Epidermal melanocyte (primary cell): ENCODE data around the gene CDC25B.
"Not testable (repeated sequence)": the region's sequence is repeated elsewhere in the genome, so short reads cannot be mapped to it uniquely, and the experiment has no call there.

Experiments used
- DNase-seq: peaks from one replicate; pipeline ENCODE4 v3.0.0; 2011; ENCODE audit warnings: low spot score; ENCODE audit not compliant: insufficient read length

CDC25B gene

DNA sequence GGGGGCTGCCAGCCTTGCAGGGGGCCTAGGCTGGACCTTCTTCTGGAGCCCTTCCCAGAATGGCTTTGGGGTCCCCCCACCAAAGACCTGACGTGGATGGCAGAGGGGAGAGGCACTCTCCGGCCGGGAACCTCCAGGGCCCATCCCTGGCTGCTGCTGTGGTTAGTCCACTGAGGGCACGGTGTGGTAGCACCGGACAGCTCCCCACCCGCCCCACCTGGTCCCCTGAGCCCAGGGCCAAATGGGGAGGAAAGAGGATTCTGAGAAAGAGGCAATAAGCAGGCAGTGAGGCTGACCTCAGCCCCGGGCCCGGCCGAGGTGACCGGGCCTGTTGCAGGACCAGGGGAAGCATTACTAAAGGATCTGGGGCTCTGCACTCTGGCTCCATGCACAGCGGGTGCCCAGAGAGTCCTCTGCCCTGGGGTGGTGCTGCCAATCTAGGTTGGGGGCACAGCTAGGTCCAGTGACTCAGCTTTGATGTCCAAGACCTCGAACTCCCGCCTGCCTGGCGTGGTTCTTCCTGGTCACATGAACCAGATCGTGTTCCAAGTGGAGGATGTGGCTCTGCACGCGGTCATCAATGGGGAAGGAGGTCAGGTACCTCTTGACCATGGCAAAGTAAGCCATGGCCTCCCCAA, 11.8 kb upstream of the CDC25B start:
- no peak for DNase-seq

DNA sequence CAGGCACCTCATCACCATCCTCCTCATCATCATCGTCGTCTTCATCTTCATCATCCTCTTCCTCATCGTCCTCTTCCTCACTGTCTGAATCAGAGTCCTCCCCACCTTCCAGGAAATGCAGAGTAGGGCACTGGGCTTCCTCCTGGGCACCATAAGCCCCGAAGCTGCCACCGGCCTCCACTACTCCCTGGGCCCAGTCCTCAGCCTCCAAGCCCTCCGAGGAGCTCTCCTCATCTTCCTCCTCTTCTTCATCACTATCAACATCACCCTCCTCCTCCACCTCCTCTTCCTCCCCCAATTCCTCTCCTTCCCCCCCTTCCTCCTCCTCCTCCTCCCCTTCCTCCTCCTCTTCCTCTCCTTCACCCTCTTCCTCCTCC, 11.3 kb upstream of the CDC25B start:
- DNase-seq, result no peak

DNA sequence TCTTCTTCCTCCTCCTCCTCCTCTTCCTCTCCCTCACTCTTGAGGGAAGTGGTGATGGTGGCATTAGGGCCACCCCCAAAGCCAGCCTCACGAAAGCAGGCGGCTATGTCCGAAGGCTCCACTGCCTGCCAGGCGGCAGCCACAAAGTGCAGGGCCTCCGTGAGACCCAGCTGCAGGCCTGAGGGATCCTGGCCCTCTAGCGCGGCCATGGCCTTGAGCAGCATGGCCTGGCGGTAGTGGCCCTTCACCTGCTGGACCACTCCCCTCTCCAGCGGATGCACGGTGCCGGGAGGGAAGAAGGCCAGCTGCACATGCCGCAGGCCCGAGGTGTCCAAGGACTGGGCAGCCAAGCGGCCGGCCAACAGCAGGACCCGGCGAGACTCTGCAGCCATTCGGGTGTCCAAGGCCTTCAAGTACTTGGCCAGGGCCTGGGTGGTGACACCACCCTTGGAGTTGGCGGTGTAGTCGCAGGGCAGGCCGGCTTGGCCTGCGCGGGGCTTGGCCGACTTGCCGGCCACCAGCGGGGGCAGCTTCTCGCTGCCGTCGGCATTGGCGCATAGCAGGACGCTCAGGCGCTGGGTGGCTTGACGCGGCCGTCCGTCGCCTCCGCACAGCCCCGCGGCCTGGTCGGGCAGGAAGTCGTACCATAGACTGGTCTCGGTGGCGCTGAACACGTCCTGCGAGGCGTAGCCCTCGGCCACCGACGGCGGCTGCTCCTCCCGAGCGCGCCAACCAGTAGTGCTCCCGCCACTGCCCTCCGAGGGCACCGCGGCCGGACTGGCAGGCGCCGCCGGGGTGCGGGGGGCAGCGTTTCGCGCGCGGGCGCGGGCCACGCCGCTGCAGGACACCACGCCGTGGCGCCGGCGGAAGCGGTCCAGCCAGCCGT, 10.6 kb upstream of the CDC25B start:
- no peak for DNase-seq

DNA sequence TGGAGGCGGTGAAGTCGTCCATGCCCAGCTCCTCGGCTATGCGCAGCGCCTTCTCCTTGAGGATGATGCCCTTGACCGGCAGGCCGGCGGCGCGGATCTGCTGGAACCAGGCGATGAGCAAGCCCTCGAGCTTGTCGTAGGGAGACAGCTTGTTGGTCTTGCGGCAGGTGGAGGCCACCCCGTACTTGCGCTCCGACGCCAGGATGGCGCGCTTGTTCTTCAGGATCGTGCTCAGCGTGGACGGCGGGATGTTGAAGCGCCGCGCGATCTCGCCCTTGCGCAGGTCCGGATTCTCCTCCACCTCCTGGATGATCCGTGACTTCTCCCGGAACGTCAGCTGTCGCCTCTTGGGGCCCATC, 10.0 kb upstream of the CDC25B start:
- no peak for DNase-seq

DNA sequence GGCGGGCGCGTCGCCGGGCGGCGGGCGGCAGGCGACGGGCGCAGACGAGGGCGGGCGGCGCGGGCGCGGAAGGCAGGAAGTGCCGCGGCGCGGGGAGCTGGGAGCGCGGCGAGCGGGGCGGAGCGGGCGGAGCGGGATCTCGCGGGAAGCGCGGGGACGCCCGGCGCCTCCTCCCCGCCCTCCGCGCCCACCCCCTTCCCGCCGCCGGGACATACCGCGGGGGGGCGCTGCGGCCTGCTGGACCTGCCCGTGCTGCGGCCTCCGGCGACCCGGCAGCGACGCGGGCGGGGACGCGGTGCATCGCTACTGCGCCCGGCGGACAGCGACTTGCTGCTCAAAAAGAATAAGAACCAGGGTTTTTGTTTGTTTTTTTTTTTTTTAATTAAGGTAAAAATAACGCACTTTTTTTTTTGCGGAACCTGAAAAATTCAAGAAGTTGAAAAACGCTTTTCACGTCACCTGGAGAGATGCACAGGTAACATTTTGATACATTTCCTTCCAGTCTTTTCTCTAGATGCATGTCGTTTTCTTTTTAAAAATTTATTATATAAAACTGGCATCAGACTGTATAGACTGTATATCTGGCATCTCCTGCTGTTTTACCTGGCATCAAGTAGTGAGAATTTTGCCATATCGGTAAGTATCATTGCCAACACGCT, 9.3 kb upstream of the CDC25B start, which contains the start of gene CENPB:
CENPB (minus strand) TSS at position 76 of the 659 bp plus-strand sequence. CDS start 257 bp downstream, outside the sequence.
- peak; percentile 89 for DNase-seq

DNA sequence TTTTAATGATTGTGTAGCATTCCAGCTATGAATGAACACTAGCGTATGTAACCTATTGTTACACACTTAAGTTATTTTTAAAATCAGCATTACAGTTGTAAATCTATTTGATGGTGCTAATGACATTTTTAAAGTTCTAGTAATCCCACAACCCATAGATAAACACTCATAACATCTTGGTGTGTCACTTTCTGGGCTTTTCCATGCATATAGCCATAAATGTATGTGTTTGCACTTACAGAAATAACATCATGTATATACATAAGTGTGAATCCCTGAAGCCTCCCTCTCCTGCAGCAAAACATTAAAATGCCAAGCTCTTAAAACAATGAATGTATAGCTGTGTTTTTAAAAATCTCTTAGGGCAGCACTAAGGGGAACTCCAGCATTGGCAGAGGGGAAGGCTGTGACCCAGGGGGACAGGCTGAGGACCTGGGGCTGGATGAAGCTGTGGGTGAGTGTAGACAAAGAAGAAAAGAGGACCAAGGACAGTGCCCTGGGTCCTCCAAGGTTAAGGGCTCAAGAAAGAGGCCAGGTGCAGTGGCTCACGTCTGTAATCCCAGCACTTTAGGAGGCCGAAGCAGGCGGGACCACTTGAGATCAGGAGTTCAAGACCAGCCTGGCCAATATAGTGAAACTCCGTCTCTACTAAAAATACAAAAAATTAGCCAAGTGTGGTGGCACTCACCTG, 8.6 kb upstream of the CDC25B start:
- no peak for DNase-seq

DNA sequence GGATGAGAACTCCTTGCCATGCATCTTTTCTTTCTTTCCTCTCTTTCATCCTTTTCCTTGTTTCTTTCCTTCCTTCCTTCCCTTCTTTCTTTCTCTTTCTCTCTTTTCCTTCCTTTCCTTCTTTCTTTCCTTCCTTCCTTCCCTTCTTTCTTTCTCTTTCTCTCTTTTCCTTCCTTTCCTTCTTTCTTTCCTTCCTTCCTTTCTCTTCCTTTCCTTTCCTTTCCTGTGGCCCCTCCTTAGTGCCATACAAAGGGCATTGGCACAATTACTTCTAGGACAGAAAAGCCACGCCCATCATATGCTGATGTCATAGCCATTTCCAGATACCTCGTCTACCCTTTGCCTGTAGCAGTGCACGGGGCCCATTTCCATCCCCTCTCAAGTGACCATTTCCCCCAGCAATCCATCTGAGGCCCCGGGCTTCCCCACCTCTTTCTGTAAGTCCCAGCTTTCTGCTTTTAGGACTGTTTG, 7.4 kb upstream of the CDC25B start:
- DNase-seq, result no peak

DNA sequence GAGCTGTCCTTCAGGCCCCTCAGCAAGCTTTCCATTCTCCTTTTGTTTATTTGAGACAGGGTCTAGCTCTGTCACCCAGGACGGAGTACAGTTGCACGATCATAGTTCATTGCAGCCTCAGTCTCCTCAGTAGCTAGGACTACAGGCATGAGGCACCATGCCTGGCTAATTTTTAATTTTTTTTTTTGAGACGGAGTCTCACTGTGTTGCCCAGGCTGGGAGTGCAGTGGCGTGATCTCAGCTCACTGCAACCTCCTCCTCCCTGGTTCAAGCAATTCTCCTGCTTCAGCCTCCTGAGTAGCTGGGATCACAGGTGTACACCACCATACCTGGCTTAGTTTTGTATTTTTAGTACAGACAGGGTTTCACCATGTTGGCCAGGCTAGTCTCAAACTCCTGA, 6.9 kb upstream of the CDC25B start:
- not testable (repeated sequence) for DNase-seq

DNA sequence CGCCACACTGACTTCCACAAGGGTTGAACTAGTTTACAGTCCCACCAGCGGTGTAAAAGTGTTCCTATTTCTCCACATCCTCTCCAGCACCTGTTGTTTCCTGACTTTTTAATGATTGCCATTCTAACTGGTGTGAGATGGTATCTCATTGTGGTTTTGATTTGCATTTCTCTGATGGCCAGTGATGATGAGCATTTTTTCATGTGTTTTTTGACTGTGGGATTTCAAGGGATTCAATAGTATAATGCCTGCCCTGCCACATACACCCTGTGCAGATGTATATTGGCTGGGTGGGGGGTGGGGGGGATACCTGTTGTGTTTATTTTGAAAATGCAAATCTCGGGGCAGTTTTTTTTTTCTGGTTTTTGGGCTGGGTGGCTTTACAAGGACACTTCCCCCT, 1.9 kb upstream of the CDC25B start:
- DNase-seq, result not testable (repeated sequence)

DNA sequence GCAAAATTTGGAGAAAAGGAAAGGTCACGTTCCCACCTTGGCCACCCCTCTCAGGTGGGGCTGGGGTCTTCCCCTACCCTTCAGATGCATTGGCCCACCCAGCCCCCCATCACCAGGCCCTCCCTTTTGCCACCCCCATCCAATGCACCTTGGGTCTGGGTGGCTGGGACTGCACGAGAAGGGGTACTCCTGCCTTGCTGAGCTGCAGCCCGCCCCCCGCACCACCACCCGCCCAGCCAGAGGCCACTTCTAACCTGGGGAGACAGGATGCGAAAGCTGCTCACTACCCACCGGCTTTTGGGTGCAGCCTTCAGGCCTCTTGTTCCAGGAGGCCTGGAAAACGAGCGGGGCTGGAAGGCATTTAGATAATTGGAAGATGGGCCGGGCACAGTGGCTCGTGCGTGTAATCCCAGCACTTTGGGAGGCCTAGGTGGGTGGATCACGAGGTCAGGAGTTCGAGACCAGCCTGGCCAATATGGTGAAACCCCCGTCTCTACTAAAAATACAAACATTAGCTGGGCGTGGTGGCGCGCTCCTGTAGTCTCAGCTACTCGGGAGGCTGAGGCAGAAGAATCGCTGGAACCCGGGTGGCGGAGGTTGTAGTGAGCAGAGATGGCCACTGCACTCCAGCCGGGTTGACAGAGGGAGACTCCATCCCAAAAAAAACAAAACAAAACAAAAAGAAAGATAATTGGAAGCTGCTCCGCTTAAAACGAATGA, 1.2 kb upstream of the CDC25B start:
- DNase-seq, result no peak

DNA sequence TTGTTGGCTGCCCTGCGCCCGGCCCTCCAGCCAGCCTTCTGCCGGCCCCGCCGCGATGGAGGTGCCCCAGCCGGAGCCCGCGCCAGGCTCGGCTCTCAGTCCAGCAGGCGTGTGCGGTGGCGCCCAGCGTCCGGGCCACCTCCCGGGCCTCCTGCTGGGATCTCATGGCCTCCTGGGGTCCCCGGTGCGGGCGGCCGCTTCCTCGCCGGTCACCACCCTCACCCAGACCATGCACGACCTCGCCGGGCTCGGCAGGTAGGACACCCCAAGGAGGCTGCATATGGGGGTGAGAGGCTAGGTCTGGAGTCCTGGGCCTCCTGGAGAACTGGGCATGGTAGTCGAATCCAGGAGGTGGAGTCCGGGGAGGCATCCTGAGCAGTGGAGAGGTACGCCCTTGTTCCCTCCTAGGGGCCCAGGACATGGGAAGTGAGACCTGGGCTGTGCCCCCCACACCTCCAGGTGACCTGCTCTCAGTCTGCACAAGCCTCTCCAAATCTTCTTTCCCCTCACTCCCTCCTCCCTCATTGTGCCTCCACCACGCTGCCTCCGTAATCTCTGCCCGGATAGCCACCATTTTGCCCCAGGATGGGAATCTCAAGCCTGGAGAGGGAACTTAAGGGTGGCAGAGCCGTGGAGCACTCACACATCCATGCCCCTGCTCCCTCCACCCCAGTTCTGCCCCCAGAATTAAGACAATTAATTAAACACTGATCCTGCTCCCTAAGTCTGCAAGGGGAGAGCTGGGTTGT, 541 bp downstream of the CDC25B start:
- no peak for DNase-seq

DNA sequence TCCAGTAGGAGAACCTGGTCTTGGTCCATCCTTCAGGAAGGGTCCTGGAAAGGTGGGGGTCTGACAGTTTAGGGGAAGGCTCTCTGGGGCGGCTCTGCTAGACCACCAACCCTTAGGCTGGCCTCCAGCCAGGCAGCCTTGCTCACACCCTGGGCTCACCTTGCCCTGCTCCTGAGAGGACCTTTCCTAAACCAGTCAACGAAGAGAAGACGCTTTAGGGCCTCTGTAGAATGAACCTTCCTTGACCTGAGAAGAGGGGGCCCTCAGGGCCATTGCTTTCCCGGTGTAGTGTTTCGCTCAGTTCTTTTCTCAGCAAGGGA, 1.1 kb downstream of the CDC25B start:
- DNase-seq, result no peak

DNA sequence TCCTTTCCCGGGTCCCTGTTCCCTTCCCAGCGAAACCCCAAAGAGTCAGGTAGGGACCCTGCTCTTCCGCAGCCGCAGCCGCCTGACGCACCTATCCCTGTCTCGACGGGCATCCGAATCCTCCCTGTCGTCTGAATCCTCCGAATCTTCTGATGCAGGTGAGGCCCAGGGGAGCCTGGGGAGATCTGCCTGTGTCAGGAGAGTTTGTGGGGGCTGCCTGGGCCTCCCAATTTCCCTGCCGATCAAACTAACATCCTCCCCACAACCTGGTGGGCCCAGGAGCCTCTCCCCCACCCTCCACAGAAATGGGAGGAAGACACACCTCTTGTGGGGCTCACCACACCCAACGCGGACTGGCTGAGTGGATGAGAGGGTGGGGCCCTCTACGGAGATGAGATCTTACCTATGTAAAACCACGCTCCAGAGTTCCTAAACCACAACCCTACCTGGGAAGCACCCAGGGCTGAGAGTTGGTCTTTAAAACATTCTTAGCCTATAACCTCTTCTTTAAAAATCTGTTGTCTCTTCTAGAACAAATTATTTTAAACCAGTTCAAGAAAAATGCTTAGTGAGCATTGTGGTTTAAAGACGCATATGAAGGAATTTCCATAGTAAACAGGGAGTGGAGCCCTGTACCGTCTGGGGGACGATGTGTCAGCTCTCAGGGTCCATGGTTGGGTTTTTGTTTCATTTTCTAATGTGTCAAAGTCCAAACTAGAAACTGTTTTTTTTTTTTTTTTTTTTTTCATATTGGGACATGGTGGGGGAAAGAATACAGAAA, 1.7 kb downstream of the CDC25B start:
- no peak for DNase-seq

DNA sequence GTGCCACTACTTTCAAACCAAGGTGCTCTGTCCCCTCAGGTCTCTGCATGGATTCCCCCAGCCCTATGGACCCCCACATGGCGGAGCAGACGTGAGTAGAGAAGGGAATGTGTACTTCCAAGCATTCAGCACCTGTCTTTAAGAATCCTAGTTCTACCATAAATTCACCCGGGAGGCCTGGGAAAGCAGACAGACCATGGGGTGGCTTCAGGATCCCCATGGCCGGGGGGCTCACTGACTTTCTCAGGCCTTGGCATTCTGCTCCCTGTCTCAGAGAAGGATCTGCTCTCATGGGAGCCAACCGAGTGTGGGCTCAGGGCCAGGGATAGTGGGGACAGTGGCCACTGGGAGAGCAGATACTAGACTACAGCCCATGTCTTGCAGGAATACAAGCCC, 2.3 kb downstream of the CDC25B start:
- no peak for DNase-seq

DNA sequence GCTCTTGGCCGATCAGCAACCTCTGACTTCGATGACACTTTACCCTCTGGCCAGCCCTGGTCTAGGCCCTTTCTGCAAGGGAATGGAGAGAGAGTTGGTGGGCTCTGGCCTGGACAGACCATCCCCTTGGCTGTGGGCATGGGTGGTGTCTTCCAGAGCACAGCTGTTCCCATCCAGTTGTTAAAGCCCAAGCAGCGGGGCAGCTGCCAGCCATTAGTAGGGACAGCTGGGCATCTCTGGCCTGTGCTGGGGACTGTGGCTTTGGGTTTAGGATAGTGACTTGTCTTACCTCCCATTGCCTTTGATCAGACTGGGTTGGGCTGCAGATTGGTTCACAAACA, 2.8 kb downstream of the CDC25B start:
- no peak for DNase-seq

DNA sequence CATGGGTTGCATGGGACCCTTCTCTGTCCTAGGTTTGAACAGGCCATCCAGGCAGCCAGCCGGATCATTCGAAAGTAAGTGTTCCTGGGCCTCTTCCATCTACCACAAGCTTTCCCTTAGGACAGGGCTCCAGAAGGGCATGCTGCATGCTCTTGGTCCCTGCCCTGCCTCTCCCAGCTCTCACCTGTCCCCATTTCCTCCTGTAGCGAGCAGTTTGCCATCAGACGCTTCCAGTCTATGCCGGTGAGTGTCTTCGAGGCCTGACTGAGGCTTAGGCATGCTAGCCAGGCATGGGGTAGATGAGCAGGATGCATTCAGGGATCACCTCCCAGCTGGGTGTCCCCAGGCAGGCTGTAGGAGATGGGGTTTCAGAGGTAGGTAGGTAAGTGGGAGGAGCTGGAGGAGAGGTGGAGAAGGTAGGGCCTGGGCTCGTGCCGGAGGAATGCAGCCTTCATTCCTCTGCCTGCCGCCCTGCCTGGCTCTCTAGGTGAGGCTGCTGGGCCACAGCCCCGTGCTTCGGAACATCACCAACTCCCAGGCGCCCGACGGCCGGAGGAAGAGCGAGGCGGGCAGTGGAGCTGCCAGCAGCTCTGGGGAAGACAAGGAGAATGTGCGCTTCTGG, 4.3 kb downstream of the CDC25B start:
- no peak for DNase-seq

DNA sequence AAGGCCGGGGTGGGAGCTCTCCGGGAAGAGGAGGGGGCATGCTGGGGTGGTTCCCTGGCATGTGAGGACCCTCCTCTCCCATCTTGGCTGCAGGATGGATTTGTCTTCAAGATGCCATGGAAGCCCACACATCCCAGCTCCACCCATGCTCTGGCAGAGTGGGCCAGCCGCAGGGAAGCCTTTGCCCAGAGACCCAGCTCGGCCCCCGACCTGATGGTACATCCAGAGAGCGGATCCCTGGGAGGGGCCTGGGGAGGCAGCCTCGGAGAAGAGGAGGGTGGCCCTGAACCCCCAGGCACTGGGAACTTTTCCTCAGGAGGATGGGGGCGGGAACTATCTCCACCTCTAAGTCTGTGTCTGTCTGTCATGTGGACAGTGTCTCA, 4.8 kb downstream of the CDC25B start:
- no peak for DNase-seq

DNA sequence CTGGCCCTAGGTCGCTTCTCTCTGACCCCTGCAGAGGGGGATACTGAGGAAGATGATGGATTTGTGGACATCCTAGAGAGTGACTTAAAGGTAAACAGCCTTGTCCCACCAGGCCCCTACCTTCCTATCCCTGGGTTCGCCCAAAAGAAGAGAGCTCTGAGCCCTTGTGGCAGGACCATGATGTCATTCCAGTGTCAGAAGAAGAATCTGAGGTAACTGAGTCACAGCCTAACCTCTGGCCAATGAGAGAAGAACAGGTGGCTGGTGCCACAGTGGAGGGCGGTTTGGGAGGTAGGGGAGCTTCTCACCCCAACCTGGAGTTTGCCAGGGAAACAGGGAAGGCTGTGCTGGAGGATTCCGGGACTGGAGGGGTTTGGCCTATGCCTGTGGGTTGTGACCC, 5.2 kb downstream of the CDC25B start:
- DNase-seq, result no peak

DNA sequence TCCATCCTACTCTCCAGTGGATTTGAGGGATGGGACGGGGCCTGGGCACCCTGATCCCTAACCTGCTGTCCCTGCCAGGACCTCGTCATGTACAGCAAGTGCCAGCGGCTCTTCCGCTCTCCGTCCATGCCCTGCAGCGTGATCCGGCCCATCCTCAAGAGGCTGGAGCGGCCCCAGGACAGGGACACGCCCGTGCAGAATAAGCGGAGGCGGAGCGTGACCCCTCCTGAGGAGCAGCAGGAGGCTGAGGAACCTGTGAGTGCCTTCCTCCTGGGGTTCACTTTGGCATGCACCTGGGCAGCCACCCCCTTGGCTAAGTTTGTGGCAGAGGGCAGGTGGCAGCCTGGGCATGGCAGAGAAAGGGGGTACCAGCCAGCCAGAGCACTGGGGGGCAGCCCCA, 5.7 kb downstream of the CDC25B start:
- DNase-seq, result no peak
